A673 (cell line): ENCODE data around the gene C2orf92. TPM values are rescaled to one million over a fixed set of nuclear protein-coding genes. Genes with fewer than 3 reads are reported as not detected.

Experiments used
- BruUV-seq: library from RNA; stranded (reverse); fragments of 400-500 nt; replicated peaks from 2 replicates; lab custom pipeline; 2021; lab: Mats Ljungman, UMichigan
- CTCF ChIA-PET: fragments of 300-600 bp; sonication (Branson Sonifier 250); formaldehyde crosslinking; loops from one replicate; lab custom pipeline; 2022; ENCODE audit warnings: antibody characterized with exemption; lab: Charles Lee
- POLR2A ChIA-PET: fragments of 300-600 bp; sonication (Branson Sonifier 250); formaldehyde crosslinking; loops from one replicate; lab custom pipeline; 2022; ENCODE audit warnings: antibody characterized with exemption; ENCODE audit not compliant: low non-redundant PET; lab: Charles Lee
- DNase-seq: peaks from one replicate; pipeline ENCODE4 v3.0.0-alpha.2; 2015; ENCODE audit warnings: low spot score
- H3K27ac ChIP-seq: fragments of 200-600 bp; sonication (generic); 2 replicates; pipeline ENCODE4 v1.5.1; 2016; ENCODE audit warnings: mixed run types, low read depth, mild to moderate bottlenecking, mixed read lengths, antibody characterized with exemption, low read length; ENCODE audit not compliant: poor library complexity, severe bottlenecking
- H3K27me3 ChIP-seq: fragments of 200-600 bp; sonication (generic); replicated peaks from 2 replicates; pipeline ENCODE4 v1.6.1; 2017; ENCODE audit warnings: mixed run types, low read depth, mild to moderate bottlenecking, mixed read lengths, antibody characterized with exemption, low read length; ENCODE audit not compliant: insufficient read depth, poor library complexity
- H3K36me3 ChIP-seq: fragments of 200-600 bp; sonication (generic); 2 replicates; pipeline ENCODE4 v1.6.1; 2016; ENCODE audit warnings: mixed run types, mild to moderate bottlenecking, mixed read lengths, antibody characterized with exemption, low read length; ENCODE audit not compliant: insufficient read depth, poor library complexity, severe bottlenecking
- H3K4me1 ChIP-seq: fragments of 200-600 bp; sonication (generic); 2 replicates; pipeline ENCODE4 v1.6.1; 2017; ENCODE audit warnings: mixed run types, mild to moderate bottlenecking, mixed read lengths, antibody characterized with exemption, low read length; ENCODE audit not compliant: insufficient read depth, poor library complexity, severe bottlenecking
- H3K4me3 ChIP-seq: fragments of 200-600 bp; sonication (generic); 2 replicates; pipeline ENCODE4 v1.5.1; 2016; ENCODE audit warnings: low read depth, mixed run types, mild to moderate bottlenecking, mixed read lengths, low read length; ENCODE audit not compliant: poor library complexity, severe bottlenecking
- H3K9me3 ChIP-seq: fragments of 200-600 bp; sonication (generic); 2 replicates; pipeline ENCODE4 v1.6.1; 2016; ENCODE audit warnings: mixed run types, low read depth, mild to moderate bottlenecking, mixed read lengths, antibody characterized with exemption, low read length; ENCODE audit not compliant: poor library complexity, severe bottlenecking
- CTCF ChIP-seq: fragments of 300-800, 200-600 bp; sonication (generic); conservative IDR thresholded peaks from 2 replicates; pipeline ENCODE4 v1.5.1; 2017; ENCODE audit warnings: low read depth, mild to moderate bottlenecking, antibody characterized with exemption, low read length, moderate library complexity, mixed read lengths
- EZH2 ChIP-seq: fragments of 200-600 bp; sonication (generic); IDR thresholded peaks from 2 replicates; pipeline ENCODE4 v1.6.1; 2017; ENCODE audit warnings: borderline replicate concordance, low read depth, mild to moderate bottlenecking, mixed read lengths, antibody characterized with exemption, low read length; ENCODE audit not compliant: poor library complexity, severe bottlenecking
- intact Hi-C: fragments of 100-400 bp; cut with micrococcal nuclease; formaldehyde crosslinking; loops from one replicate; pipeline ENCODE4 v1.10.0; 2022; ENCODE audit not compliant: unreplicated experiment
- total RNA-seq: library from RNA; stranded (reverse); gene quantifications from 2 replicates; pipeline ENCODE4 v1.2.3, GENCODE V29; 2021

The C2orf92 gene
- total RNA-seq, 1 experiment from 2014 or later, result 3.7 TPM

GRCh38 chr2:97661927-97662326 is 7.6 kb upstream of the C2orf92 start:
- H3K4me1 ChIP-seq, result peaks cover 10% of the 10 kb centered on the region
- intact Hi-C loops, result no loop called here
- no TSS peak for BruUV-seq
- H3K27me3 ChIP-seq, result no peaks in the 10 kb centered on the region
- TF ChIP-seq EZH2, result no peak
- no peak overlapping the region for H3K27ac ChIP-seq
- no peaks in the 10 kb centered on the region for H3K9me3 ChIP-seq
- H3K36me3 ChIP-seq, result peaks cover 5% of the 10 kb centered on the region
- no peak overlapping the region for H3K4me3 ChIP-seq
- DNase-seq, result no peak
- ChIA-PET POLR2A (no interaction called here), CTCF (interaction anchor here (0.9 kb wide), 1 partner anchor 71 kb away, joined by 3 read pairs; no protein-coding TSS in a partner anchor)

DNA sequence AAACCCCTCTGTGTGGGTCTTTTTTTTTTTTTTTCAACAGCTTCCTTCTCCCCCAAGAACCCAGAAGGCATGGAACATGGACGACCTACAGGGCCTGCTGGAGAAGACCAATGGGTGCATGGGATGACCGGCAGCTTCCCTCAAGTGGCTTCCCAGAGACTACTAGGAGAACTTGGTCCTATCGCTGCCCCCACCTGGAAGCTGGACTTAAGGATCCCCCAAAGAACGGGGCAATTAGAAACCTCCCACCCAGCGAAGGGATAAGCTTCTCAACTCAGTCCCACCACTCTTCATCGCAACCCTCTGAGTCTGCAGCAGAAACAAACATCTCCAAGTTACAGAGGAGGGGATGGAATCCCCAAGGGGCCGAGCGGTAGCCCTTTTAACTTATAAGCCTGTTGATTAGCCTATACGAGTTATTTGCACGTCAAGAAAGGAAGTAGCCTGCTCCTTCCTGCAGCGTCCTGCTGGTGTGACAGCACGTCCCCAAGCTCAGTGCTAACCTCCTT is 7.1 kb upstream of the C2orf92 start:
- peaks cover 10% of the 10 kb centered on the region for H3K4me1 ChIP-seq
- intact Hi-C loops, result no loop called here
- H3K27me3 ChIP-seq, result no peaks in the 10 kb centered on the region
- H3K27ac ChIP-seq, result peak overlapping the region; percentile 81
- DNase-seq, result no peak
- ChIA-PET CTCF (interaction anchor here (0.9 to 1.2 kb wide), 2 partner anchors 37 to 72 kb away, joined by 3 to 4 read pairs; no protein-coding TSS in a partner anchor), POLR2A (no interaction called here)
- H3K4me3 ChIP-seq, result peak overlapping the region; percentile 78
- H3K36me3 ChIP-seq, result peaks cover 2% of the 10 kb centered on the region
- no TSS peak for BruUV-seq
- no peaks in the 10 kb centered on the region for H3K9me3 ChIP-seq
- TF ChIP-seq CTCF, result no peak
- no peak for TF ChIP-seq EZH2

DNA sequence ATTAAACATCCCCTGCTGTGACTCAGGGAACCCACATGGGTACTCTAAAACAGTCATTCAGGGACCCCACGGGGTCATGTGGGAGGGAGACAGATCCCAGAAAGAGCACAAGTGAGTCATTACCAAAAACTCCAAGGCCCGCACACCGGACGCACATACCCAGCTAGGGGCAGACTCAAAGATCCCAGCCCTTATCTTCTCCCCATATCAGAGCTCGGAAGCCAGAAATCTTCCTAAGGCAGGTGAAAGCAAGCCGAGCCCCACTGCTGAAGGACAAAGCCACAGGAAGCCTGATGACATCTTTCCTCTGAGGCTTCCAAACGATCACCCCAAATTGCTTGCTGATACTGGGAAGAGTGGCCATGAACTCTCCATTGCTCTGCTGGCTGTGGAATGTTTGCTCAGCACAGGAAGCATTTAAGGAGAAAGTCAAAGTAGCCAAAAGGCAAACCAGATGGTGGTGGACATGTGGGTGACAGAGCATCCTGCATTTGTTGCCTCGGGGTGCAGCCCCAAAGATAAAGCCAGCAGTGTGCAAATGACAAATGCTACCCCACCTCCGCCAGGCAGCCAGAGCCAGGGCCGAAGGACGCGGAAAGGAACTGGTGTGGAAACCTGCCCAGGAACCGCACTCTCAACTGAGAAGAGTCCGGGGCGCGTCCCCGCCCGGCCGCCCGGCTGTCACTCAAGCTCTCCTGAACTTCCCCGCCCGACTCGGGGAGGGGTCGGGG is 6.5 kb upstream of the C2orf92 start:
- intact Hi-C loops, result no loop called here
- TSS peak; percentile 72 for BruUV-seq
- TF ChIP-seq CTCF (no peak), EZH2 (no peak)
- ChIA-PET CTCF (interaction anchor here (0.9 to 1.2 kb wide), 2 partner anchors 37 to 73 kb away, joined by 3 to 4 read pairs; no protein-coding TSS in a partner anchor), POLR2A (no interaction called here)
- DNase-seq, result peak; percentile 83
- H3K27ac ChIP-seq, result peak overlapping the region; percentile 81
- peak overlapping the region; percentile 78 for H3K4me3 ChIP-seq
- peaks cover 10% of the 10 kb centered on the region for H3K4me1 ChIP-seq
- no peaks in the 10 kb centered on the region for H3K9me3 ChIP-seq
- H3K27me3 ChIP-seq, result no peaks in the 10 kb centered on the region
- H3K36me3 ChIP-seq, result no peaks in the 10 kb centered on the region
